ENCODE results near the gene DHRS1.
A peak's percentile ranks its signal among the peaks of the same experiment; 100 is the strongest.
"Not testable (repeated sequence)": the region's sequence is repeated elsewhere in the genome, so short reads cannot be mapped to it uniquely, and the experiment has no call there.

DHRS1 gene

GRCh38 chr14:24299255-24300191, at the start of gene DHRS1, which contains the start of gene NOP9:
Gene DHRS1 (minus strand): TSS chr14:24299780. CDS start chr14:24299106, 674 bp downstream.
Gene NOP9 (plus strand): TSS chr14:24299850. CDS start chr14:24299955, 105 bp downstream.
- DNase-seq: peak; percentile 79

- DNase-seq: no peak
Observed at GRCh38 chr14:24348186-24348585, 48.6 kb upstream of the DHRS1 start.

GRCh38 chr14:24347134-24347533, 47.6 kb upstream of the DHRS1 start:
- DNase-seq: no peak

GRCh38 chr14:24343795-24344660, 44.4 kb upstream of the DHRS1 start:
- DNase-seq: no peak

- DNase-seq: no peak
Observed at GRCh38 chr14:24342889-24343288, 43.3 kb upstream of the DHRS1 start.

- no peak for DNase-seq
Observed at GRCh38 chr14:24340606-24341005, 41.0 kb upstream of the DHRS1 start.

GRCh38 chr14:24339284-24340151, 39.9 kb upstream of the DHRS1 start, which contains the start of gene RIPK3:
Gene RIPK3 (minus strand): TSS chr14:24339991. CDS start chr14:24339826, 165 bp downstream.
- DNase-seq: no peak

- DNase-seq: no peak
Observed at GRCh38 chr14:24338843-24339242, 39.3 kb upstream of the DHRS1 start.

GRCh38 chr14:24337824-24338175, 38.2 kb upstream of the DHRS1 start:
- DNase-seq: no peak

GRCh38 chr14:24337144-24337823, 37.7 kb upstream of the DHRS1 start:
- no peak for DNase-seq

GRCh38 chr14:24335461-24336171, 36.0 kb upstream of the DHRS1 start:
- no peak for DNase-seq

- no peak for DNase-seq
Observed at GRCh38 chr14:24334431-24335291, 35.1 kb upstream of the DHRS1 start, which contains the start of gene ADCY4. Gene ADCY4 (minus strand): TSS chr14:24335071. CDS start chr14:24334652, 419 bp downstream.

GRCh38 chr14:24332268-24332993, 32.9 kb upstream of the DHRS1 start:
- peak; percentile 42 for DNase-seq

GRCh38 chr14:24331731-24332267, 32.2 kb upstream of the DHRS1 start:
- DNase-seq: no peak

GRCh38 chr14:24330973-24331674, 31.5 kb upstream of the DHRS1 start:
- DNase-seq: no peak

- DNase-seq: no peak
Observed at GRCh38 chr14:24329736-24330135, 30.2 kb upstream of the DHRS1 start.

- DNase-seq: no peak
Observed at GRCh38 chr14:24329073-24329663, 29.6 kb upstream of the DHRS1 start.

- DNase-seq: not testable (repeated sequence)
Observed at GRCh38 chr14:24327914-24328313, 28.3 kb upstream of the DHRS1 start.

Measured in HCEC 1CT (cell line).